Glutamatergic neuron (in vitro differentiated cells): ENCODE results near the gene PSMB10. TPM values are rescaled to one million over a fixed set of nuclear protein-coding genes. Genes with fewer than 3 reads are reported as not detected.

ENCODE experiments used
- DNase-seq: peaks from one replicate; pipeline ENCODE4 v3.0.0; 2022
- H3K27ac Mint-ChIP-seq: one replicate; pipeline ENCODE4 v1.8.0; 2020; ENCODE audit warnings: mild to moderate bottlenecking, mixed read lengths, inconsistent platforms; ENCODE audit not compliant: unreplicated experiment
- H3K27me3 Mint-ChIP-seq: one replicate; pipeline ENCODE4 v1.8.0; 2020; ENCODE audit warnings: mild to moderate bottlenecking, moderate library complexity, mixed read lengths, inconsistent platforms; ENCODE audit not compliant: unreplicated experiment
- H3K36me3 Mint-ChIP-seq: one replicate; pipeline ENCODE4 v1.8.0; 2020; ENCODE audit warnings: mild to moderate bottlenecking, mixed read lengths, inconsistent platforms; ENCODE audit not compliant: unreplicated experiment
- H3K4me1 Mint-ChIP-seq: one replicate; pipeline ENCODE4 v1.8.0; 2020; ENCODE audit warnings: mild to moderate bottlenecking, low read depth, mixed read lengths, inconsistent platforms; ENCODE audit not compliant: unreplicated experiment
- H3K4me3 Mint-ChIP-seq: one replicate; pipeline ENCODE4 v1.8.0; 2020; ENCODE audit warnings: mild to moderate bottlenecking, mixed read lengths, inconsistent platforms; ENCODE audit not compliant: unreplicated experiment
- H3K9me3 Mint-ChIP-seq: one replicate; pipeline ENCODE4 v1.8.0; 2020; ENCODE audit warnings: mild to moderate bottlenecking, moderate library complexity, mixed read lengths, inconsistent platforms; ENCODE audit not compliant: unreplicated experiment
- total RNA-seq: library from RNA; stranded (reverse); fragmentation: NEBNext Ultra II Directional; extraction: Animal tissue kit (Norgen Biotek cat#: 25700); gene quantifications from one replicate; pipeline ENCODE4 v1.2.1, GENCODE V29; 2021; ENCODE audit not compliant: unreplicated experiment
- TF ChIP-seq, protein P1 (sequence below): fragments of 200-600 bp; sonication (generic); IDR thresholded peaks from one replicate; pipeline ENCODE4 v1.5.0; 2021; ENCODE audit not compliant: partially characterized antibody, unreplicated experiment

PSMB10 gene
- total RNA-seq, 1 donor from 2014 or later: 11.0 TPM

DNA sequence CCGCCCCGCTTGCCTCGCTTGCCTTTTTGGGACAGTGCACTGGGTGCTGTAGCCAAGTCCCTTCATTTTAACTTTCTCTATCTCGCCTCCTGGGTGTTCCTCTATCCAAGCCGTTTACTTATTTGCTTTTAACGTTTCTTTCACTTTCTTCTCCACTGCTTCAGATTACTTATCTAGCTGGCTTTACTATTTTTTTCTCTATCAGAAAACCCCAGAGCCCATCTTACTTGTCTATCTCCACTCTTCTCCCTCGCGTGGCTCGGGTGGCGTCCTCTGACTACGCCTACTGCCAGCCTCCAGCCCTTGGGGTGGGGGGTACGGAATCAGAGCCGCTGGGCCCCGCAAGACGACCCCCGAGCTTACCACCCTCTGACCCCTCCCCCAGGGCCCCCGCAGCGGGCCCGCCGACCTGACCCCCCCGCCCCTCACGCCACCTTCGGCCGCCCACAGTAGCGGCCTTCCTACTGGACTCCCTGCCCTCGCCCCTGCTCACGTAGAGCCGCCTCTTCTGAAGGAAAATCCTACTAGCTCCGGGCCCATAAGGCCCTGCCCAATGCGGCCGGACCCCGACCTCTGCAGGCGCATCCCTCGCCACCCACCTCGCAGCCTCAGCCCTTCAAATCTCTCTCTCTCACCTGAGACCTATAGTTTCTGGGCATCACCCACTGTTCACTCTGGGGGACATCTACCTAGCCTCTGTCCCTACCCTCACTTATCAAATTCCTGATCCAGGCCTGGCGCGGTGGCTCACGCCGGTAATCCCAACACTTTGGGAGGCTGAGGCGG is 32.8 kb upstream of the PSMB10 start:
- no peaks in the 10 kb centered on the region for H3K36me3 Mint-ChIP-seq
- no peak overlapping the region for H3K27ac Mint-ChIP-seq
- peak overlapping the region; percentile 85 for H3K4me3 Mint-ChIP-seq
- H3K9me3 Mint-ChIP-seq: peaks cover 3% of the 10 kb centered on the region
- peaks cover 4% of the 10 kb centered on the region for H3K4me1 Mint-ChIP-seq
- DNase-seq: no peak
- TF ChIP-seq, protein P1, sequence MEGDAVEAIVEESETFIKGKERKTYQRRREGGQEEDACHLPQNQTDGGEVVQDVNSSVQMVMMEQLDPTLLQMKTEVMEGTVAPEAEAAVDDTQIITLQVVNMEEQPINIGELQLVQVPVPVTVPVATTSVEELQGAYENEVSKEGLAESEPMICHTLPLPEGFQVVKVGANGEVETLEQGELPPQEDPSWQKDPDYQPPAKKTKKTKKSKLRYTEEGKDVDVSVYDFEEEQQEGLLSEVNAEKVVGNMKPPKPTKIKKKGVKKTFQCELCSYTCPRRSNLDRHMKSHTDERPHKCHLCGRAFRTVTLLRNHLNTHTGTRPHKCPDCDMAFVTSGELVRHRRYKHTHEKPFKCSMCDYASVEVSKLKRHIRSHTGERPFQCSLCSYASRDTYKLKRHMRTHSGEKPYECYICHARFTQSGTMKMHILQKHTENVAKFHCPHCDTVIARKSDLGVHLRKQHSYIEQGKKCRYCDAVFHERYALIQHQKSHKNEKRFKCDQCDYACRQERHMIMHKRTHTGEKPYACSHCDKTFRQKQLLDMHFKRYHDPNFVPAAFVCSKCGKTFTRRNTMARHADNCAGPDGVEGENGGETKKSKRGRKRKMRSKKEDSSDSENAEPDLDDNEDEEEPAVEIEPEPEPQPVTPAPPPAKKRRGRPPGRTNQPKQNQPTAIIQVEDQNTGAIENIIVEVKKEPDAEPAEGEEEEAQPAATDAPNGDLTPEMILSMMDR: no peak
- H3K27me3 Mint-ChIP-seq: peaks cover 14% of the 10 kb centered on the region

DNA sequence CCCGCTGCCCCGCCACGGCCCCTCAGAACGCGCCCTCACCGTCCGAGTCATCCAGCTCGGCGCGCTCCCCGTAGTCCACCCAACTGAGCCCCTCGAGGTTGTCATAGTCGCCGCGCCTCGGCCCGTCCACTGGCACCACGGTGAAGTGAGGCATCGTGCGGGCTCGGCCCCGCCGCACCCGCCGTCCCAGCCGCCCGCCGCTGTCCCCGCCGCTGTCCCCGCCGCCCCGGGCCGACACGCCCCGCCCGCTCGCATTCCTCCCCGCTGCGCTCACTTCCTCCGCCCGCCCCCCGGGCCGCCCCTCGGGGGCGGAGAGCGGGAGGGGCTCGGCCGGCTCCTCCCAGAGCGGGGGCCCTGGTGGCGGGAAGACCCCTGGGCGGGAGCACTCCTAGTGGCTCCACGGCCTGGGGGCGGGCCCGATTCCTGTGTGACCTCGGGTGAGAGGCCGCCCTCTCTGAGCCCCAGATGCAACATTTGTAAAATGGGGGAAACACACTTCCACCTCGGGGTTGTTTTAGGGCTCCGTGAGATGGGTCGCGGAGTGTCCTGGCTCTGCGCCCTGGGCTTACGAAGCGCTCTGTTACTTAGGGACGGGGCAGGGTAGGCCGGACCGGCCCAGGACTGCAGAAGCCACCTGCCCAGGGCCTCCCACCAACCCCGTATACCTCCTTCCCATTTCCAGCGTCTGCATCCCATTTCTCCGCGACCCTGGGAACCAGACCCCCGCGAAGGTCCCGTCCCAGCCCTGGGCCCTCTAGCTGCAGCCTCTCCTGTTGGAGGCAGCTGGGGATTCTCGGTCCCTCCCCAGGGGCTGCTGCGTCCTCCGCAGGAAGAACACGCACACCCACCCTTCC is 32.0 kb upstream of the PSMB10 start, which contains the start of gene SLC12A4:
SLC12A4 (minus strand) TSS at position 238 of the 854 bp plus-strand sequence; CDS start at position 154, 84 bp downstream.
- Mint-ChIP-seq H3K4me3 (peak within 1 kb of the TSS; percentile 94), H3K27me3 (peaks cover 14% of the 10 kb centered on the region), H3K27ac (peak within 1 kb of the TSS; percentile 34), H3K4me1 (peaks cover 4% of the 10 kb centered on the region), H3K36me3 (no peaks in the 10 kb centered on the region), H3K9me3 (peaks cover 3% of the 10 kb centered on the region)
- DNase-seq: peak; percentile 64
- TF ChIP-seq, protein P1: no peak

DNA sequence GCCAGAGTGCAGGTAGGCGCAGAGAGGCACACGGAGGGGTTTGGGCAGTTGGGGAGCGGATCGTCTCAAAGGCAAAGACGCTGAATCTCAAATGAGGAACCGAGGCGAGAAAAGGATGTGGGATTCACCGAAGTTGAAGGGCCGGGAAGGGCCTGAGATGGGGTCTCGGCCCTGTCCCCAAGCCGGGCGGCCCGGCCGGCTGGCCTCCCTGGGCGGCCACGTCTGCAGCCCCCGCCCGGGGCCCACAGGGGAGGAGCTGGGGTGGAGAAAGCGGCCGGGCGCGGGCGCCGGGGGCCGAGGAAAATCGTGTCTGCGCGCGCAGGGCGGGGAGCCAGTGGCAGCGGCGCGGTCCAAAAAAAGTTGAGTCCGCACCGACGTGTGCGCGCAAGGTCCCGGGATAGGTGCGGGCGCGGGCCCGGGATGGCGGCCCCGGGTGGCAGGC is 31.3 kb upstream of the PSMB10 start:
- TF ChIP-seq, protein P1: no peak
- DNase-seq: no peak
- no peaks in the 10 kb centered on the region for H3K36me3 Mint-ChIP-seq
- peaks cover 3% of the 10 kb centered on the region for H3K9me3 Mint-ChIP-seq
- peaks cover 4% of the 10 kb centered on the region for H3K4me1 Mint-ChIP-seq
- H3K27ac Mint-ChIP-seq: peak overlapping the region; percentile 34
- peak overlapping the region; percentile 94 for H3K4me3 Mint-ChIP-seq
- peaks cover 14% of the 10 kb centered on the region for H3K27me3 Mint-ChIP-seq

DNA sequence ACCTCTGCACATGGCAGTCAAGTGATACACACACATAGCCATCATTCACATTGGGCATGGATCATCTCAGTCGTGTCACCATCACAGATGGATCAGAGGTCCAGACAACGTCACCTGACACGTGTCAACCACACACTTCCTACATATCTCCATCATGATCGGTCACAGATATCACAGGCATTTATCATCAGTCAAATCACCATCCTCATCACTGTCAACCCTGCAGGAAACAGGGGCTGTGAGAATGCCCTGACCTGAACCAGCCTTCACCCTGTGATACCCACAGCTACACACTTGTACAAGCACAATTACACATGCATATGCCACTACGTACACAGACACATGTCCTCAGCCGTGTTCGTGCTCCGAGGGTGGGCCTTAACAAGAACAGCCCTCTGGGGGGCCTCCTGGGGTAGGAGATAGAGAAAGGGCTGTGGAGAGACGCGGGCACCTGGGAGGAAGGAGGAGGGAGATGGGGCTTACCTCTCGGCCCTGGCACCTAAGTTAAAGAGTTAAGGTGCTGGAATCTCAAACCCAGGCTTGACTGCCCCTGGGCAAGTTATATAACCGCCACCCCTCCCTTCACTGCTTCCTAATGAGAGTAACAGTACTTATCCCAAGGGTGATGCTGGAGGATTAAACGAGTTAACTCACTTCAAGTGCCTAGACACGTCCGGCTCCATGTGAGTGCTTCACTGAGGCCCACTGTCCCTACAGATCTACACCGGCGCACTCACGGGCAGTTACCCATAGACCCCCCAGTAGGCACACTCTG is 30.7 kb upstream of the PSMB10 start:
- Mint-ChIP-seq H3K36me3 (no peaks in the 10 kb centered on the region), H3K9me3 (peaks cover 3% of the 10 kb centered on the region), H3K27me3 (peaks cover 14% of the 10 kb centered on the region), H3K4me3 (peak overlapping the region; percentile 94), H3K27ac (peak overlapping the region; percentile 34), H3K4me1 (peaks cover 4% of the 10 kb centered on the region)
- DNase-seq: no peak
- TF ChIP-seq, protein P1: no peak
